ENCODE measurements around the gene AGAP3. TPM values are rescaled to one million over a fixed set of nuclear protein-coding genes. Genes with fewer than 3 reads are reported as not detected.

Gene AGAP3
- polyA plus RNA-seq, 1 of the 3 experiments (the other 2 are of a cell fraction) = 126 TPM

GRCh38 chr7:151059367-151060112 lies 26.7 kb upstream of the AGAP3 start, which contains the start of gene SLC4A2 (continued):
- TF ChIP-seq EP300 (IDR thresholded peaks at IDR 0.05; ENCODE audit: borderline replicate concordance in 1 of 2, low read depth in 1 of 2, low read length in 1 of 2) = no peak; a peak in 1 of 4 replicates
- TF ChIP-seq FOXJ3 (CRISPR knock-in tag; IDR thresholded peaks at IDR 0.05) = no peak
- no peak for TF ChIP-seq RXRA (IDR thresholded peaks at IDR 0.05; ENCODE audit: borderline replicate concordance, low read depth)
- no peak; the same call in 1 of the 2 replicates for TF ChIP-seq MXI1 (IDR thresholded peaks at IDR 0.05; ENCODE audit: low read depth, low read length)
- 0 out of 2 replicates have a peak, but pooled peaks have one; percentile 9 for TF ChIP-seq YY1 (IDR thresholded peaks at IDR 0.05; ENCODE audit: low read depth)
- TF ChIP-seq SIN3A (IDR thresholded peaks at IDR 0.05; ENCODE audit: borderline replicate concordance, low read depth, low read length) = peak; percentile 26; the same call in 1 of the 2 replicates
- TF ChIP-seq PBX3 (IDR thresholded peaks at IDR 0.05) = no peak
- TF ChIP-seq RFX5 (IDR thresholded peaks at IDR 0.05; ENCODE audit: low read length) = no peak
- no peak for TF ChIP-seq SMC3 (IDR thresholded peaks at IDR 0.05; ENCODE audit: low read depth, low read length)
- no peak for TF ChIP-seq GATA2 (CRISPR knock-in tag; IDR thresholded peaks at IDR 0.05)
- no peak for TF ChIP-seq RCOR1 (IDR thresholded peaks at IDR 0.05; ENCODE audit: low read length)
- no peak; the same call in 1 of the 2 replicates for TF ChIP-seq TCF12 (IDR thresholded peaks at IDR 0.05)

GRCh38 chr7:151060113-151060415 lies 26.2 kb upstream of the AGAP3 start:
- peak overlapping the region; percentile 66 to 99 for H3K4me3 ChIP-seq (ENCODE audit: low read depth in 2 of 2, low read length in 1 of 2)
- H3K36me3 ChIP-seq (replicated peaks in 1 of 2; ENCODE audit: control insufficient read depth in 1 of 2, insufficient read depth in 2 of 2, low read length in 1 of 2) = peaks cover 25 to 31% of the 10 kb centered on the region in 2 experiments
- peaks cover 74% of the 10 kb centered on the region for H3K79me2 ChIP-seq (ENCODE audit: insufficient read depth)
- H3F3A ChIP-seq (replicated peaks; ENCODE audit: insufficient read depth) = no peaks in the 10 kb centered on the region
- H4K20me1 ChIP-seq (ENCODE audit: insufficient read depth) = peaks cover 40% of the 10 kb centered on the region
- peak overlapping the region; percentile 84 for H3K9ac ChIP-seq
- H3K4me2 ChIP-seq = peak overlapping the region; percentile 85
- H2AFZ ChIP-seq (ENCODE audit: low read depth) = no peak overlapping the region
- under 1% methylated on average over 14 of the region's 17 CpGs for WGBS (ENCODE audit: low lambda C conversion rate)
- H3K27ac ChIP-seq (ENCODE audit: low read depth in 2 of 2, low read length in 1 of 2) = peak overlapping the region; percentile 95 to 99
- ChIA-PET POLR2A (interaction anchor here (0.7 to 1.5 kb wide), 4 partner anchors 21 to 90 kb away, joined by 3 to 7 read pairs (median 5); partner anchors contain the start of genes ABCB8 and FASTK), CTCF (interaction anchor here (0.6 to 12.2 kb wide), 24 partner anchors 11 to 162 kb away, joined by 3 to 126 read pairs (median 5); partner anchors contain the start of genes ABCB8, ASIC3, FASTK and TMUB1)
- TF ChIP-seq RXRA (IDR thresholded peaks at IDR 0.05; ENCODE audit: borderline replicate concordance, low read depth) = no peak
- 0 out of 2 replicates have a peak, but pooled peaks have one; percentile 13 for TF ChIP-seq CTCF (IDR thresholded peaks at IDR 0.05)
- no peak; the same call in 1 of the 2 replicates for TF ChIP-seq MXI1 (IDR thresholded peaks at IDR 0.05; ENCODE audit: low read depth, low read length)
- no peak for TF ChIP-seq ZBTB33 (IDR thresholded peaks at IDR 0.05; ENCODE audit: borderline replicate concordance, low read depth)
- no peak for TF ChIP-seq USF1 (IDR thresholded peaks at IDR 0.05; ENCODE audit: borderline replicate concordance, low read depth)
- no peak for TF ChIP-seq GATA2 (CRISPR knock-in tag; IDR thresholded peaks at IDR 0.05)
- 0 out of 2 replicates have a peak, but pooled peaks have one; percentile 14 for TF ChIP-seq SIN3A (IDR thresholded peaks at IDR 0.05; ENCODE audit: borderline replicate concordance, low read depth, low read length)
- TF ChIP-seq SMC3 (IDR thresholded peaks at IDR 0.05; ENCODE audit: low read depth, low read length) = peak; percentile 2; the same call in 1 of the 2 replicates
- no peak for TF ChIP-seq NFIC (IDR thresholded peaks at IDR 0.05; ENCODE audit: borderline replicate concordance)
- no peak for TF ChIP-seq IRF3 (IDR thresholded peaks at IDR 0.05; ENCODE audit: low read depth, low read length)
- TF ChIP-seq PBX3 (IDR thresholded peaks at IDR 0.05) = no peak
- H3K27me3 ChIP-seq (ENCODE audit: insufficient read depth) = no peaks in the 10 kb centered on the region
- H3K4me1 ChIP-seq (ENCODE audit: control insufficient read depth in 1 of 2, insufficient read depth in 2 of 2, low read depth in 1 of 2, low read length in 1 of 2) = peaks cover 28 to 50% of the 10 kb centered on the region in 2 experiments
- DNase-seq = no peak
- H3K9me2 ChIP-seq = no peaks in the 10 kb centered on the region
- H3K9me3 ChIP-seq = no peaks in the 10 kb centered on the region

Measured in SK-N-SH (cell line).